Measurements from ENCODE around the gene RPTOR.
A peak's percentile ranks its signal among the peaks of the same experiment; 100 is the strongest.

RPTOR gene

GRCh38 chr17:80822700-80823410 lies 278.2 kb downstream of the RPTOR start:
- DNase-seq, result no peak

GRCh38 chr17:80824549-80825470 lies 280.2 kb downstream of the RPTOR start:
- no peak for DNase-seq

GRCh38 chr17:80825471-80826345 lies 281.1 kb downstream of the RPTOR start:
- DNase-seq, result no peak

GRCh38 chr17:80826346-80826954 lies 281.8 kb downstream of the RPTOR start:
- DNase-seq, result no peak

GRCh38 chr17:80826955-80827645 lies 282.5 kb downstream of the RPTOR start:
- peak; percentile 70 for DNase-seq

GRCh38 chr17:80827646-80828643 lies 283.3 kb downstream of the RPTOR start:
- no peak for DNase-seq

GRCh38 chr17:80829166-80829813 lies 284.7 kb downstream of the RPTOR start:
- no peak for DNase-seq

GRCh38 chr17:80830020-80830780 lies 285.6 kb downstream of the RPTOR start:
- DNase-seq, result no peak

- DNase-seq, result no peak
Observed at GRCh38 chr17:80831491-80831890, 286.9 kb downstream of the RPTOR start.

- DNase-seq, result no peak
Observed at GRCh38 chr17:80832266-80832676, 287.6 kb downstream of the RPTOR start.

- DNase-seq, result peak; percentile 89
Observed at GRCh38 chr17:80832888-80833583, 288.4 kb downstream of the RPTOR start.

- DNase-seq, result no peak
Observed at GRCh38 chr17:80833952-80834892, 289.6 kb downstream of the RPTOR start.

GRCh38 chr17:80834893-80835275 lies 290.2 kb downstream of the RPTOR start:
- DNase-seq, result no peak

GRCh38 chr17:80835816-80836657 lies 291.4 kb downstream of the RPTOR start:
- DNase-seq, result no peak

- no peak for DNase-seq
Observed at GRCh38 chr17:80836658-80836965, 292.0 kb downstream of the RPTOR start.

- DNase-seq, result no peak
Observed at GRCh38 chr17:80836971-80837481, 292.4 kb downstream of the RPTOR start.

GRCh38 chr17:80837711-80838110 lies 293.1 kb downstream of the RPTOR start:
- DNase-seq, result no peak

All from amniotic stem cell (primary cell).